Measurements from ENCODE around the gene RFX4. TPM values are rescaled to one million over a fixed set of nuclear protein-coding genes. Genes with fewer than 3 reads are reported as not detected.
A peak's percentile ranks its signal among the peaks of the same experiment; 100 is the strongest.

Gene RFX4
- total and polyA plus RNA-seq, 2 donors (not counting 3 experiments of a cell fraction or from before 2014, with no cell fraction given), result not detected

DNA sequence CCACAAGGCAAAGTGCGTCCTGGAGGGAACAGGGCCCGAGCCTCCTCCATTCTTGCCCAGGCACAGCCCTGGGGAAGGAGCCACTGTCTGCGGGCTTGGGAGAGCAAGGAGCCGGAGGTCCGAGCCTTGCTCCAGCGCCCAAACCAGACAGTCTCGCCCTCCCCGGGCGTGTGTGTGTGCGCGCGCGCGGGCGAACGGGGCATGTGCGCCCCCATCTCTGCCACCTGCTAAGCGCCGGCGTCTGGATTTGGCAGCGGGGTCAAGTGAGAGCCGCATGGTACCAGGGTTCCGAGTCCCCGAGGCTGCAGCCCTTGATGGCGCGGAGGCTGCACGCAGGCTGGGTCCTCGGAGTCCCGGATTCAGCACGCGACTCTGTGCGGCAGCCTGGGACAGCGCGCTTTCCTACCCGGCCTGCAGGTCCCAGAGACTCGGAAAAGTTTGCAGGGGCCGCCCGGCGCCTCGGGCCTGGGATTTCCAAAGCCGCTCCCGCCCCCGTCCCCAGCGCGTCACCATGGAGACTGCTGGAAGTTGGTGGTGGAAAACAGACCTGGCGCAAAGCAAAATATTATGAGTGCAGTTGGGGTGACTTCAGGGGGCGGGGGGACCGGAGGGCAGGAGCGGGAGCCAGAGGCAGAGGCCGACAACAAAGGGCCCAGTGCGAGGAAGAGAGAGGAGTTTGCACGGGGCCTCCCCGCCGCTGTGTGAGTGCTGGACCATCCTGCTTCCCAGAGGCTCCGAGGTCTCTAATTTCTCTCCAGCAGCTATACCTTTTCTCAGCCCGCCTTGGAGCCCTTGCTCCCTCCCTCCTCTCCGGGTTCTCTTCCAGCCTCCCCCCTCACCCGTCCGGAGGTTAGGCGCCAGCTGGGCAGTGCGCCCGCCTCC, 4.2 kb downstream of the RFX4 start:
- Histone ChIP-seq H3K4me2 (ENCODE audit: insufficient read depth, low read length) (no peak overlapping the region), H3K36me3 (ENCODE audit: control insufficient read depth in 2 of 2, extremely low read depth in 1 of 2, insufficient read depth in 2 of 2, low read length in 2 of 2) (no peaks in the 10 kb centered on the region), H3K4me3 (replicated peaks in 1 of 3; ENCODE audit: insufficient read depth in 1 of 3, low read depth in 1 of 3, low read length in 3 of 3) (no peak overlapping the region), H3K79me2 (ENCODE audit: control insufficient read depth, insufficient read depth, low read length) (no peaks in the 10 kb centered on the region), H3K9me1 (replicated peaks; ENCODE audit: control insufficient read depth, extremely low read depth, insufficient read depth, low read length) (no peaks in the 10 kb centered on the region), H4K20me1 (replicated peaks; ENCODE audit: control insufficient read depth, extremely low read depth, insufficient read depth, low read length) (no peaks in the 10 kb centered on the region), H3K9ac (replicated peaks; ENCODE audit: extremely low read depth, insufficient read depth, low read length) (no peak overlapping the region), H3K27me3 (ENCODE audit: control insufficient read depth in 2 of 2, insufficient read depth in 2 of 2, low read length in 2 of 2) (peaks cover 71 to 77% of the 10 kb centered on the region in 2 experiments), H3K27ac (ENCODE audit: insufficient read depth, low read depth, low read length) (no peak overlapping the region), H3K9me3 (replicated peaks; ENCODE audit: control insufficient read depth, insufficient read depth, low read length) (no peaks in the 10 kb centered on the region), H3K4me1 (ENCODE audit: control insufficient read depth, extremely low read depth, insufficient read depth, low read length) (no peaks in the 10 kb centered on the region), H2AFZ (ENCODE audit: low read depth, low read length) (no peak overlapping the region)
- no TSS peak for BruUV-seq (replicated peaks)
- POLR2A ChIA-PET, result no interaction called here
- TF ChIP-seq JUN (IDR thresholded peaks at IDR 0.05; ENCODE audit: borderline replicate concordance, insufficient read depth, insufficient read length, low read depth), result no peak
- TF ChIP-seq EZH2 (IDR thresholded peaks at IDR 0.05; ENCODE audit: borderline replicate concordance, low read depth, low read length, severe bottlenecking), result peak; percentile 56
- CTCF ChIA-PET, result no interaction called here
- DNase-seq (ENCODE audit: low read depth, low spot score), result no peak
- dilution Hi-C loops (cut with MboI; ENCODE audit: extremely low pct_ligation_motif_present, low sequenced_read_pairs), result no loop called here
- FAIRE-seq, result no peak
- intact Hi-C loops (cut with micrococcal nuclease), result loop anchor here (10.0 kb wide), 1 partner anchor 328 kb away; no protein-coding TSS in a partner anchor

- peaks cover 63 to 73% of the 10 kb centered on the region in 2 experiments for H3K27me3 ChIP-seq (ENCODE audit: control insufficient read depth in 2 of 2, insufficient read depth in 2 of 2, low read length in 2 of 2)
- DNase-seq (ENCODE audit: low read depth, low spot score), result no peak
- H3K9me1 ChIP-seq (replicated peaks; ENCODE audit: control insufficient read depth, extremely low read depth, insufficient read depth, low read length), result no peaks in the 10 kb centered on the region
- no peak overlapping the region for H3K27ac ChIP-seq (ENCODE audit: insufficient read depth, low read depth, low read length)
- no peaks in the 10 kb centered on the region for H3K79me2 ChIP-seq (ENCODE audit: control insufficient read depth, insufficient read depth, low read length)
- ChIA-PET CTCF (no interaction called here), POLR2A (no interaction called here)
- FAIRE-seq, result no peak
- no peaks in the 10 kb centered on the region for H3K36me3 ChIP-seq (ENCODE audit: control insufficient read depth in 2 of 2, extremely low read depth in 1 of 2, insufficient read depth in 2 of 2, low read length in 2 of 2)
- BruUV-seq (replicated peaks), result no TSS peak
- no peak overlapping the region for H3K9ac ChIP-seq (replicated peaks; ENCODE audit: extremely low read depth, insufficient read depth, low read length)
- no peak overlapping the region for H3K4me2 ChIP-seq (ENCODE audit: insufficient read depth, low read length)
- dilution Hi-C loops (cut with MboI; ENCODE audit: extremely low pct_ligation_motif_present, low sequenced_read_pairs) (no loop called here), intact Hi-C loops (cut with micrococcal nuclease) (loop anchor here (10.0 kb wide), 1 partner anchor 326 kb away; no protein-coding TSS in a partner anchor)
- no peaks in the 10 kb centered on the region for H3K4me1 ChIP-seq (ENCODE audit: control insufficient read depth, extremely low read depth, insufficient read depth, low read length)
- no peaks in the 10 kb centered on the region for H3K9me3 ChIP-seq (replicated peaks; ENCODE audit: control insufficient read depth, insufficient read depth, low read length)
- H3K4me3 ChIP-seq (replicated peaks in 1 of 3; ENCODE audit: insufficient read depth in 1 of 3, low read depth in 1 of 3, low read length in 3 of 3), result no peak overlapping the region
- H2AFZ ChIP-seq (ENCODE audit: low read depth, low read length), result no peak overlapping the region
- H4K20me1 ChIP-seq (replicated peaks; ENCODE audit: control insufficient read depth, extremely low read depth, insufficient read depth, low read length), result no peaks in the 10 kb centered on the region
- TF ChIP-seq JUN (IDR thresholded peaks at IDR 0.05; ENCODE audit: borderline replicate concordance, insufficient read depth, insufficient read length, low read depth) (no peak), FOS (IDR thresholded peaks at IDR 0.05; ENCODE audit: borderline replicate concordance, insufficient read depth, low read length) (no peak), EZH2 (IDR thresholded peaks at IDR 0.05; ENCODE audit: borderline replicate concordance, low read depth, low read length, severe bottlenecking) (no peak), MYC (IDR thresholded peaks at IDR 0.05; ENCODE audit: low read depth, low read length) (no peak), POLR2AphosphoS5 (IDR thresholded peaks at IDR 0.05; ENCODE audit: insufficient read depth, low read depth, low read length) (no peak), GATA2 (IDR thresholded peaks at IDR 0.05; ENCODE audit: insufficient read depth, insufficient read length, low read depth, low read length) (no peak), POLR2A (IDR thresholded peaks at IDR 0.05; ENCODE audit: low read depth, low read length) (no peak)
- TF ChIP-seq, protein P1, sequence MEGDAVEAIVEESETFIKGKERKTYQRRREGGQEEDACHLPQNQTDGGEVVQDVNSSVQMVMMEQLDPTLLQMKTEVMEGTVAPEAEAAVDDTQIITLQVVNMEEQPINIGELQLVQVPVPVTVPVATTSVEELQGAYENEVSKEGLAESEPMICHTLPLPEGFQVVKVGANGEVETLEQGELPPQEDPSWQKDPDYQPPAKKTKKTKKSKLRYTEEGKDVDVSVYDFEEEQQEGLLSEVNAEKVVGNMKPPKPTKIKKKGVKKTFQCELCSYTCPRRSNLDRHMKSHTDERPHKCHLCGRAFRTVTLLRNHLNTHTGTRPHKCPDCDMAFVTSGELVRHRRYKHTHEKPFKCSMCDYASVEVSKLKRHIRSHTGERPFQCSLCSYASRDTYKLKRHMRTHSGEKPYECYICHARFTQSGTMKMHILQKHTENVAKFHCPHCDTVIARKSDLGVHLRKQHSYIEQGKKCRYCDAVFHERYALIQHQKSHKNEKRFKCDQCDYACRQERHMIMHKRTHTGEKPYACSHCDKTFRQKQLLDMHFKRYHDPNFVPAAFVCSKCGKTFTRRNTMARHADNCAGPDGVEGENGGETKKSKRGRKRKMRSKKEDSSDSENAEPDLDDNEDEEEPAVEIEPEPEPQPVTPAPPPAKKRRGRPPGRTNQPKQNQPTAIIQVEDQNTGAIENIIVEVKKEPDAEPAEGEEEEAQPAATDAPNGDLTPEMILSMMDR (IDR thresholded peaks at IDR 0.05; ENCODE audit: extremely low read depth in 1 of 2, insufficient read depth in 1 of 2, low read depth in 1 of 2, low read length in 2 of 2), result no peak
- TF ChIP-seq, protein P2, sequence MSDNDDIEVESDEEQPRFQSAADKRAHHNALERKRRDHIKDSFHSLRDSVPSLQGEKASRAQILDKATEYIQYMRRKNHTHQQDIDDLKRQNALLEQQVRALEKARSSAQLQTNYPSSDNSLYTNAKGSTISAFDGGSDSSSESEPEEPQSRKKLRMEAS (IDR thresholded peaks at IDR 0.05; ENCODE audit: insufficient read depth, insufficient read length), result no peak
Measured at GRCh38 chr12:106588771-106589170, 6.0 kb downstream of the RFX4 start.

Data from endothelial cell of umbilical vein (primary cell).